Endodermal cell (in vitro differentiated cells): ENCODE results near the gene AQP12A. TPM values are rescaled to one million over a fixed set of nuclear protein-coding genes. Genes with fewer than 3 reads are reported as not detected.

Experiments used
- DNase-seq: peaks from one replicate; pipeline ENCODE4 v3.0.0-alpha.2; 2017
- H3K27ac ChIP-seq: 2 replicates; pipeline ENCODE4 v1.5.1; 2013; ENCODE audit warnings: mild to moderate bottlenecking, low read depth, low read length, moderate library complexity
- H3K27me3 ChIP-seq: 2 replicates; pipeline ENCODE4 v1.6.1; 2013; ENCODE audit warnings: mild to moderate bottlenecking, low read length, moderate library complexity; ENCODE audit not compliant: insufficient read depth, control insufficient read depth, poor library complexity, severe bottlenecking
- H3K36me3 ChIP-seq: 2 replicates; pipeline ENCODE4 v1.7.0; 2013; ENCODE audit warnings: mild to moderate bottlenecking, low read length, moderate library complexity; ENCODE audit not compliant: control insufficient read depth, insufficient read depth
- H3K4me1 ChIP-seq: one replicate; pipeline ENCODE4 v1.7.0; 2013; ENCODE audit warnings: low read length; ENCODE audit not compliant: control insufficient read depth, insufficient read depth
- H3K4me3 ChIP-seq: 2 replicates; pipeline ENCODE4 v1.5.1; 2013; ENCODE audit warnings: mild to moderate bottlenecking, low read length, moderate library complexity
- H3K9ac ChIP-seq: 2 replicates; pipeline ENCODE4 v1.6.1; 2013; ENCODE audit warnings: mild to moderate bottlenecking, low read length, moderate library complexity; ENCODE audit not compliant: poor library complexity, severe bottlenecking; ENCODE audit errors: extremely low read depth
- H3K9me3 ChIP-seq: 2 replicates; pipeline ENCODE4 v1.6.1; 2013; ENCODE audit warnings: mild to moderate bottlenecking, low read length, moderate library complexity; ENCODE audit not compliant: control insufficient read depth
- H3K27ac Mint-ChIP-seq: 2 replicates; pipeline ENCODE4 v1.8.0; 2020; ENCODE audit warnings: mixed read lengths
- H3K27me3 Mint-ChIP-seq: 2 replicates; pipeline ENCODE4 v1.8.0; 2021; ENCODE audit warnings: mild to moderate bottlenecking, mixed read lengths; ENCODE audit not compliant: insufficient read depth
- H3K36me3 Mint-ChIP-seq: 2 replicates; pipeline ENCODE4 v1.8.0; 2020; ENCODE audit warnings: low read depth, mixed read lengths
- H3K4me1 Mint-ChIP-seq: 2 replicates; pipeline ENCODE4 v1.8.0; 2020; ENCODE audit warnings: mixed read lengths
- H3K4me3 Mint-ChIP-seq: 2 replicates; pipeline ENCODE4 v1.8.0; 2020; ENCODE audit warnings: mild to moderate bottlenecking, moderate library complexity, mixed read lengths
- H3K9me3 Mint-ChIP-seq: 2 replicates; pipeline ENCODE4 v1.8.0; 2020; ENCODE audit warnings: mild to moderate bottlenecking, mixed read lengths
- CTCF ChIP-seq: fragments of 200-600 bp; sonication (generic); conservative IDR thresholded peaks from 2 replicates; pipeline ENCODE4 v1.5.0; 2021; ENCODE audit warnings: antibody characterized with exemption, mild to moderate bottlenecking
- WGBS, 2 experiments: methylation state at CpG; one replicate each; pipeline versions ENCODE4 v1.1.5 to v1.1.7; 2013; ENCODE audit warnings: missing lambda C conversion rate in 2 of 2, mixed read lengths in 1 of 2; ENCODE audit not compliant: insufficient coverage in 1 of 2, insufficient read length in 1 of 2; 5-methylcytosine and 5-hydroxymethylcytosine counted together
- total RNA-seq, 2 donors: library from RNA; stranded (reverse); fragmentation: NEBNext Ultra II Directional in 1 of 2; extraction: Animal tissue kit (Norgen Biotek cat#: 25700) in 1 of 2; gene quantifications; 2 replicates in 1 of 2; 3 replicates in 1 of 2; pipeline ENCODE4 v1.2.1, GENCODE V29; 2021

The AQP12A gene
- total RNA-seq, 2 donors from 2014 or later: not detected

GRCh38 chr2:240701091-240701735 is 9.5 kb downstream of the AQP12A start:
- WGBS, 2 experiments: 96% methylated on average over 61 to 67 of the region's 67 CpGs
- H3K9me3 ChIP-seq: no peaks in the 10 kb centered on the region
- H3K27ac ChIP-seq: no peak overlapping the region
- H3K4me3 ChIP-seq: no peak overlapping the region
- H3K4me3 Mint-ChIP-seq: no peak overlapping the region
- H3K9me3 Mint-ChIP-seq: no peaks in the 10 kb centered on the region
- no peaks in the 10 kb centered on the region for H3K36me3 ChIP-seq
- no peak for DNase-seq
- no peak overlapping the region for H3K27ac Mint-ChIP-seq
- H3K36me3 Mint-ChIP-seq: no peaks in the 10 kb centered on the region
- no peak for TF ChIP-seq CTCF
- no peaks in the 10 kb centered on the region for H3K27me3 ChIP-seq
- H3K4me1 Mint-ChIP-seq: no peaks in the 10 kb centered on the region
- H3K4me1 ChIP-seq: no peaks in the 10 kb centered on the region
- H3K27me3 Mint-ChIP-seq: peaks cover 2% of the 10 kb centered on the region
- no peak overlapping the region for H3K9ac ChIP-seq

- no peak for DNase-seq
- H3K27ac ChIP-seq: no peak overlapping the region
- Mint-ChIP-seq H3K36me3 (no peaks in the 10 kb centered on the region), H3K9me3 (no peaks in the 10 kb centered on the region), H3K27ac (no peak overlapping the region), H3K4me1 (no peaks in the 10 kb centered on the region), H3K4me3 (no peak overlapping the region), H3K27me3 (peaks cover 2% of the 10 kb centered on the region)
- no peaks in the 10 kb centered on the region for H3K27me3 ChIP-seq
- no peak for TF ChIP-seq CTCF
- no peaks in the 10 kb centered on the region for H3K36me3 ChIP-seq
- H3K9ac ChIP-seq: no peak overlapping the region
- no peaks in the 10 kb centered on the region for H3K9me3 ChIP-seq
- WGBS, 2 experiments: 93 to 94% methylated on average over 15 to 30 of the region's 30 CpGs
- H3K4me1 ChIP-seq: no peaks in the 10 kb centered on the region
- no peak overlapping the region for H3K4me3 ChIP-seq
Observed at GRCh38 chr2:240701736-240702639, 10.3 kb downstream of the AQP12A start.

GRCh38 chr2:240702640-240703011 is 11.0 kb downstream of the AQP12A start:
- Histone ChIP-seq H3K4me3 (no peak overlapping the region), H3K27me3 (no peaks in the 10 kb centered on the region), H3K27ac (no peak overlapping the region), H3K4me1 (no peaks in the 10 kb centered on the region), H3K9me3 (no peaks in the 10 kb centered on the region), H3K36me3 (no peaks in the 10 kb centered on the region), H3K9ac (no peak overlapping the region)
- Mint-ChIP-seq H3K27ac (no peak overlapping the region), H3K4me3 (no peak overlapping the region), H3K9me3 (no peaks in the 10 kb centered on the region), H3K36me3 (no peaks in the 10 kb centered on the region), H3K27me3 (peaks cover 2% of the 10 kb centered on the region), H3K4me1 (no peaks in the 10 kb centered on the region)
- 93 to 100% methylated on average over 1 to 9 of the region's 9 CpGs for WGBS, 2 experiments
- no peak for TF ChIP-seq CTCF
- DNase-seq: no peak
